HepG2 (cell line): ENCODE data around the gene S100A4. TPM values are rescaled to one million over a fixed set of nuclear protein-coding genes. Genes with fewer than 3 reads are reported as not detected.

ENCODE experiments used
- ATAC-seq: fragments of 200-7000 bp; cut with Tn5 transposase; 3 replicates; pipeline ENCODE4 v1.9.1; 2020; ENCODE audit warnings: mild to moderate bottlenecking, moderate library complexity
- BruUV-seq: library from RNA; stranded (reverse); fragments of 400-500 nt; replicated peaks from 2 replicates; lab custom pipeline; 2021; lab: Mats Ljungman, UMichigan
- CTCF ChIA-PET: fragments of 300-600 bp; formaldehyde crosslinking; extraction: SDS; loops from one replicate; lab custom pipeline; 2021; ENCODE audit warnings: low total read pairs, inconsistent platforms, low intra/inter-chr PET ratio; lab: Yijun Ruan, JAX
- POLR2A ChIA-PET: fragments of 350-600 bp; sonication (Branson Sonifier 250); formaldehyde crosslinking; loops from one replicate; lab custom pipeline; 2020; ENCODE audit warnings: antibody characterized with exemption, inconsistent platforms; lab: Yijun Ruan, JAX
- DNase-seq: peaks from one replicate; pipeline ENCODE4 v3.0.0-alpha.2; 2015; ENCODE audit warnings: low spot score
- FAIRE-seq: peaks from 3 replicates; lab custom pipeline; 2011; peaks lifted over from hg19 to GRCh38; lab: Jason Lieb, UNC
- H2AFZ ChIP-seq: one replicate; pipeline ENCODE4 v1.6.1; 2011; ENCODE audit warnings: low read length, inconsistent platforms
- H3K27ac ChIP-seq: fragments of 300-600 bp; 3 replicates; pipeline ENCODE4 v1.8.0; 2011; ENCODE audit warnings: mixed run types, mild to moderate bottlenecking, mixed read lengths, low read length, inconsistent platforms; ENCODE audit not compliant: insufficient read depth; ENCODE audit errors: extremely low read length
- H3K27me3 ChIP-seq, 2 experiments: fragments of 200-600 bp in 1 of 2; 2 replicates in 1 of 2; 3 replicates in 1 of 2; pipeline versions ENCODE4 v1.6.0 to v1.8.0; 2011; ENCODE audit warnings: low read length in 2 of 2, mild to moderate bottlenecking in 2 of 2, moderate library complexity in 2 of 2, inconsistent platforms in 1 of 2; ENCODE audit not compliant: insufficient read depth in 2 of 2, control insufficient read depth in 1 of 2
- H3K36me3 ChIP-seq, 2 experiments: fragments of 200-600 bp in 1 of 2; replicated peaks in 1 of 2; 2 replicates in 1 of 2; 3 replicates in 1 of 2; pipeline versions ENCODE4 v1.5.1 to v1.8.0; 2011; ENCODE audit warnings: low read length in 2 of 2, inconsistent platforms in 1 of 2; ENCODE audit not compliant: insufficient read depth in 2 of 2, control insufficient read depth in 1 of 2
- H3K4me1 ChIP-seq: 2 replicates; pipeline ENCODE4 v1.5.1; 2012; ENCODE audit warnings: low read length, inconsistent platforms; ENCODE audit not compliant: insufficient read depth
- H3K4me2 ChIP-seq: 2 replicates; pipeline ENCODE4 v1.6.0; 2011; ENCODE audit warnings: low read depth, low read length, inconsistent platforms
- H3K4me3 ChIP-seq, 3 experiments: fragments of 200-600 bp in 1 of 3; sonication (generic), shearing (Covaris generic) in 1 of 3; replicated peaks in 1 of 3; 2 replicates each; pipeline ENCODE4 v1.5.1; 2011 to 2016; ENCODE audit warnings: low read length in 3 of 3, inconsistent platforms in 2 of 3, low read depth in 2 of 3, mild to moderate bottlenecking in 2 of 3, control low read depth in 1 of 3, mixed read lengths in 1 of 3; ENCODE audit not compliant: insufficient read depth in 1 of 3
- H3K79me2 ChIP-seq: one replicate; pipeline ENCODE4 v1.6.1; 2011; ENCODE audit warnings: low read length, inconsistent platforms; ENCODE audit not compliant: insufficient read depth
- H3K9ac ChIP-seq: 2 replicates; pipeline ENCODE4 v1.6.0; 2011; ENCODE audit warnings: mild to moderate bottlenecking, low read depth, low read length, inconsistent platforms; ENCODE audit not compliant: insufficient read depth
- H3K9me3 ChIP-seq: 2 replicates; pipeline ENCODE4 v1.5.1; 2012; ENCODE audit warnings: mild to moderate bottlenecking, low read length
- H4K20me1 ChIP-seq: 2 replicates; pipeline ENCODE4 v1.6.0; 2011; ENCODE audit warnings: inconsistent platforms, mild to moderate bottlenecking, low read length, moderate library complexity; ENCODE audit not compliant: insufficient read depth
- CHD4 ChIP-seq: fragments of 200-600 bp; sonication (generic); IDR thresholded peaks from 2 replicates; pipeline ENCODE4 v1.7.0; 2017; ENCODE audit warnings: mild to moderate bottlenecking, low read length, borderline replicate concordance
- MIXL1 ChIP-seq: IDR thresholded peaks from 2 replicates; pipeline ENCODE4 v1.6.1; 2016
- ZBTB33 ChIP-seq: sonication (generic); formaldehyde crosslinking; IDR thresholded peaks from 2 replicates; pipeline ENCODE4 v1.4.0; 2020; ENCODE audit warnings: missing genetic modification reagents
- ZNF281 ChIP-seq: sonication (generic); formaldehyde crosslinking; IDR thresholded peaks from 2 replicates; pipeline ENCODE4 v1.4.0; 2020; ENCODE audit warnings: missing genetic modification reagents, borderline replicate concordance
- ZNF598 ChIP-seq: sonication (generic); formaldehyde crosslinking; IDR thresholded peaks from 2 replicates; pipeline ENCODE4 v1.5.1; 2020; ENCODE audit warnings: mild to moderate bottlenecking, missing genetic modification reagents, borderline replicate concordance
- WGBS: methylation state at CpG from one replicate; pipeline ENCODE4 v1.1.6; 2017; ENCODE audit warnings: low lambda C conversion rate; 5-methylcytosine and 5-hydroxymethylcytosine counted together
- in situ Hi-C: cut with HindIII; loops from 2 replicates; pipeline ENCODE4 v1.10.0; 2017; ENCODE audit warnings: low pct_unique_long_range_greater_than_20kb; ENCODE audit not compliant: extremely low pct_ligation_motif_present
- intact Hi-C: fragments of 100-400 bp; cut with micrococcal nuclease; formaldehyde crosslinking; loops from one replicate; pipeline ENCODE4 v1.10.0; 2022; ENCODE audit not compliant: unreplicated experiment
- polyA plus RNA-seq, 8 experiments: library from polyadenylated mRNA; depleted of rRNA in 3 of 8; stranded (reverse) in 7 of 8; unstranded in 1 of 8; fragments of >200 nt; fragmentation: Illumina TruSeq in 4 of 8; extraction: Trizol in 4 of 8; gene quantifications; 2 replicates each; pipeline versions ENCODE4 v1.2.1 to v1.2.3, GENCODE V29; 2011 to 2016; ENCODE audit warnings: low read depth in 4 of 8, missing spikeins in 1 of 8, mixed read lengths in 1 of 8; ENCODE audit not compliant: insufficient read depth in 1 of 8
- total RNA-seq, 5 experiments: library from RNA; depleted of rRNA; stranded (reverse); fragments of >200 nt; fragmentation: Illumina TruSeq; extraction: Trizol; gene quantifications; 2 replicates each; pipeline ENCODE4 v1.2.3, GENCODE V29; 2016; ENCODE audit warnings: low read depth in 1 of 5

Gene S100A4
- total and polyA plus RNA-seq, 2 of the 13 experiments (the other 11 are each of a cell fraction or from before 2014, with no cell fraction given), result 12.9 to 20.2 TPM

- no peak for TF ChIP-seq ZNF281 (CRISPR knock-in tag)
Observed at GRCh38 chr1:153553096-153553495, 7.5 kb upstream of the S100A4 start (continued).

- no peak for FAIRE-seq
- Histone ChIP-seq H4K20me1 (no peaks in the 10 kb centered on the region), H3K79me2 (no peaks in the 10 kb centered on the region), H3K4me2 (peak overlapping the region; percentile 10; the same call in 1 of the 2 replicates), H3K9ac (no peak overlapping the region), H3K36me3 (no peaks in the 10 kb centered on the region), H3K27ac (no peak overlapping the region), H3K4me1 (peaks cover 58% of the 10 kb centered on the region), H2AFZ (no peak overlapping the region), H3K4me3 (no peak overlapping the region), H3K27me3 (peaks cover 3 to 24% of the 10 kb centered on the region in 2 experiments; a peak in 3 of 5 replicates)
- peak; percentile 67 for ATAC-seq
- WGBS, result 64% methylated on average over 6 of the region's 8 CpGs
- DNase-seq, result no peak
- in situ Hi-C loops, result no loop called here
- intact Hi-C loops, result no loop called here
- CTCF ChIA-PET, result no interaction called here
- BruUV-seq, result no TSS peak
- TF ChIP-seq CHD4 (no peak), MIXL1 (CRISPR knock-in tag) (no peak), ZNF598 (CRISPR knock-in tag) (no peak), ZBTB33 (CRISPR knock-in tag) (peak; percentile 34; the same call in 1 of the 2 replicates)
- TF ChIP-seq, all 625 proteins: peak for 1
- POLR2A ChIA-PET, result interaction anchor here (1.1 to 1.7 kb wide), 4 partner anchors 9 to 15 kb away, joined by 3 to 9 read pairs (median 4); no protein-coding TSS in a partner anchor
- H3K9me3 ChIP-seq, result no peaks in the 10 kb centered on the region
Observed at GRCh38 chr1:153552335-153552734, 6.7 kb upstream of the S100A4 start.
